Glutamatergic neuron (in vitro differentiated cells): ENCODE results near the gene DRD3. TPM values are rescaled to one million over a fixed set of nuclear protein-coding genes. Genes with fewer than 3 reads are reported as not detected.

Experiments
- DNase-seq: peaks from one replicate; pipeline ENCODE4 v3.0.0; 2022
- H3K27ac Mint-ChIP-seq: one replicate; pipeline ENCODE4 v1.8.0; 2020; ENCODE audit warnings: mild to moderate bottlenecking, mixed read lengths, inconsistent platforms; ENCODE audit not compliant: unreplicated experiment
- H3K27me3 Mint-ChIP-seq: one replicate; pipeline ENCODE4 v1.8.0; 2020; ENCODE audit warnings: mild to moderate bottlenecking, moderate library complexity, mixed read lengths, inconsistent platforms; ENCODE audit not compliant: unreplicated experiment
- H3K36me3 Mint-ChIP-seq: one replicate; pipeline ENCODE4 v1.8.0; 2020; ENCODE audit warnings: mild to moderate bottlenecking, mixed read lengths, inconsistent platforms; ENCODE audit not compliant: unreplicated experiment
- H3K4me1 Mint-ChIP-seq: one replicate; pipeline ENCODE4 v1.8.0; 2020; ENCODE audit warnings: mild to moderate bottlenecking, low read depth, mixed read lengths, inconsistent platforms; ENCODE audit not compliant: unreplicated experiment
- H3K4me3 Mint-ChIP-seq: one replicate; pipeline ENCODE4 v1.8.0; 2020; ENCODE audit warnings: mild to moderate bottlenecking, mixed read lengths, inconsistent platforms; ENCODE audit not compliant: unreplicated experiment
- H3K9me3 Mint-ChIP-seq: one replicate; pipeline ENCODE4 v1.8.0; 2020; ENCODE audit warnings: mild to moderate bottlenecking, moderate library complexity, mixed read lengths, inconsistent platforms; ENCODE audit not compliant: unreplicated experiment
- total RNA-seq: library from RNA; stranded (reverse); fragmentation: NEBNext Ultra II Directional; extraction: Animal tissue kit (Norgen Biotek cat#: 25700); gene quantifications from one replicate; pipeline ENCODE4 v1.2.1, GENCODE V29; 2021; ENCODE audit not compliant: unreplicated experiment
- TF ChIP-seq, protein P1 (sequence below): fragments of 200-600 bp; sonication (generic); IDR thresholded peaks from one replicate; pipeline ENCODE4 v1.5.0; 2021; ENCODE audit not compliant: partially characterized antibody, unreplicated experiment

Gene DRD3
- total RNA-seq, 1 donor from 2014 or later, result not detected

GRCh38 chr3:114103181-114103580, 75.7 kb downstream of the DRD3 start:
- Mint-ChIP-seq H3K27ac (no peak overlapping the region), H3K9me3 (peaks cover 4% of the 10 kb centered on the region), H3K4me1 (no peaks in the 10 kb centered on the region), H3K4me3 (no peak overlapping the region), H3K27me3 (no peaks in the 10 kb centered on the region), H3K36me3 (no peaks in the 10 kb centered on the region)
- DNase-seq, result no peak
- TF ChIP-seq, protein P1, sequence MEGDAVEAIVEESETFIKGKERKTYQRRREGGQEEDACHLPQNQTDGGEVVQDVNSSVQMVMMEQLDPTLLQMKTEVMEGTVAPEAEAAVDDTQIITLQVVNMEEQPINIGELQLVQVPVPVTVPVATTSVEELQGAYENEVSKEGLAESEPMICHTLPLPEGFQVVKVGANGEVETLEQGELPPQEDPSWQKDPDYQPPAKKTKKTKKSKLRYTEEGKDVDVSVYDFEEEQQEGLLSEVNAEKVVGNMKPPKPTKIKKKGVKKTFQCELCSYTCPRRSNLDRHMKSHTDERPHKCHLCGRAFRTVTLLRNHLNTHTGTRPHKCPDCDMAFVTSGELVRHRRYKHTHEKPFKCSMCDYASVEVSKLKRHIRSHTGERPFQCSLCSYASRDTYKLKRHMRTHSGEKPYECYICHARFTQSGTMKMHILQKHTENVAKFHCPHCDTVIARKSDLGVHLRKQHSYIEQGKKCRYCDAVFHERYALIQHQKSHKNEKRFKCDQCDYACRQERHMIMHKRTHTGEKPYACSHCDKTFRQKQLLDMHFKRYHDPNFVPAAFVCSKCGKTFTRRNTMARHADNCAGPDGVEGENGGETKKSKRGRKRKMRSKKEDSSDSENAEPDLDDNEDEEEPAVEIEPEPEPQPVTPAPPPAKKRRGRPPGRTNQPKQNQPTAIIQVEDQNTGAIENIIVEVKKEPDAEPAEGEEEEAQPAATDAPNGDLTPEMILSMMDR, result no peak

DNA sequence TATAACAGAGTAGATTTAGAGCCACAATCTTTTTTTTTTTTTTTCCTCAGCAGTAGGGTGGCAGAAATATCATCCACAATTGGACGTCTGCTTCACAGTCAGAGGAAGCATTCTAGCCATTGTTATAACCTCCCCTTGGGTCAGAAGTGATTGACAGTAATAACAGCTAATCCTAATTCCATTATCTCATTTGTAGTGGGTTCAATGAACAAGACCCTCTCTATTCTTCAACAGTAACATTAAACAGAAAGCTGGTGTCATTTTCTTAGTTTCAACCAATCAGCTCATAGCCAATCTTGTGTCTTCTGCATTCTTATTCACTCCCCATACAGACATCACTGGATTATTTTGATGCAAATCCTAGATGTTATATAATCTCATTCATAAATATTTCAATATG, 77.8 kb downstream of the DRD3 start:
- no peaks in the 10 kb centered on the region for H3K27me3 Mint-ChIP-seq
- H3K4me1 Mint-ChIP-seq, result no peaks in the 10 kb centered on the region
- H3K4me3 Mint-ChIP-seq, result no peak overlapping the region
- H3K36me3 Mint-ChIP-seq, result no peaks in the 10 kb centered on the region
- DNase-seq, result no peak
- TF ChIP-seq, protein P1, result no peak
- H3K9me3 Mint-ChIP-seq, result peaks cover 4% of the 10 kb centered on the region
- H3K27ac Mint-ChIP-seq, result no peak overlapping the region

GRCh38 chr3:114095796-114096195, 83.1 kb downstream of the DRD3 start:
- TF ChIP-seq, protein P1, result no peak
- Mint-ChIP-seq H3K27ac (no peak overlapping the region), H3K4me1 (no peaks in the 10 kb centered on the region), H3K4me3 (no peak overlapping the region), H3K9me3 (no peaks in the 10 kb centered on the region), H3K27me3 (no peaks in the 10 kb centered on the region), H3K36me3 (no peaks in the 10 kb centered on the region)
- no peak for DNase-seq

DNA sequence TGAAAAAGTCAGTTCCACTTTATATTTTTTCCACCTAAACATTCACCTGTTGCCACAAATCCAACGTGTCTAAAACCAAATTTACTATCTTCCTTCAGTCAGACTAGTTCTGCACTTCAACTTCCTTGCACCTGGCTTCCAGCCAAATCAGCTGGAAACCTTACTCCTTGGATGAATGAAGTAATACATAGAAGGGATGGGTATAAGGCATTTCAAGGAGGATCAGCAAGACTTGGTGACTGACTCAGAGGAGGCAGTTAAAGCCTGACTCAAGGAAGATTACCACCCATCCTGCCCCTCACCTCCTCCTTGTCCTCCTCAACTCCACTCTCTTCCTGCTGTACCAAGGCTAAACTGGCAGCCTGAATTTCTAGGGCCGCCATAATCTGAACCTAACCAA, 85.3 kb downstream of the DRD3 start:
- H3K36me3 Mint-ChIP-seq, result no peaks in the 10 kb centered on the region
- no peak overlapping the region for H3K4me3 Mint-ChIP-seq
- H3K27ac Mint-ChIP-seq, result no peak overlapping the region
- H3K27me3 Mint-ChIP-seq, result no peaks in the 10 kb centered on the region
- H3K9me3 Mint-ChIP-seq, result no peaks in the 10 kb centered on the region
- TF ChIP-seq, protein P1, result no peak
- no peak for DNase-seq
- no peaks in the 10 kb centered on the region for H3K4me1 Mint-ChIP-seq

DNA sequence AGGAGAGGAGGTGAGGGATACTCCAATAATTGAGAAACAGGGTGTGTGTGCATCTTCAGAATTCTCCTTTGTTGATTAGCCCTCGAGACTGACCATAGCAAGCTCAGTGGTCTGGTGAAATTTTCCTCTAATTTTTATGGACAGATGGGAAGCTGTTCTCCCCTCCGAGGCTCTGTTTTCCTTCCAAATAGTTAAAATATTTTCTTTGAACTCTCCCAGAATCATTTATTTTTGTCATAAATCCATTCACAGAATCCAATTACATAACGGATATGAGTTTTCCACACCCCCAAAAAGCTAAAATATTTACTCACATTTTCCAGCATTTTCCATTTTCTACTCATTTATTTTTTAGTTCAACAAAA, 85.9 kb downstream of the DRD3 start:
- H3K36me3 Mint-ChIP-seq, result no peaks in the 10 kb centered on the region
- no peak overlapping the region for H3K27ac Mint-ChIP-seq
- TF ChIP-seq, protein P1, result no peak
- H3K4me3 Mint-ChIP-seq, result no peak overlapping the region
- H3K27me3 Mint-ChIP-seq, result no peaks in the 10 kb centered on the region
- no peak for DNase-seq
- H3K9me3 Mint-ChIP-seq, result no peaks in the 10 kb centered on the region
- H3K4me1 Mint-ChIP-seq, result no peaks in the 10 kb centered on the region
